ENCODE results near the gene ZNF280A.
"Not testable (repeated sequence)": the region's sequence is repeated elsewhere in the genome, so short reads cannot be mapped to it uniquely, and the experiment has no call there.

ZNF280A gene

DNA sequence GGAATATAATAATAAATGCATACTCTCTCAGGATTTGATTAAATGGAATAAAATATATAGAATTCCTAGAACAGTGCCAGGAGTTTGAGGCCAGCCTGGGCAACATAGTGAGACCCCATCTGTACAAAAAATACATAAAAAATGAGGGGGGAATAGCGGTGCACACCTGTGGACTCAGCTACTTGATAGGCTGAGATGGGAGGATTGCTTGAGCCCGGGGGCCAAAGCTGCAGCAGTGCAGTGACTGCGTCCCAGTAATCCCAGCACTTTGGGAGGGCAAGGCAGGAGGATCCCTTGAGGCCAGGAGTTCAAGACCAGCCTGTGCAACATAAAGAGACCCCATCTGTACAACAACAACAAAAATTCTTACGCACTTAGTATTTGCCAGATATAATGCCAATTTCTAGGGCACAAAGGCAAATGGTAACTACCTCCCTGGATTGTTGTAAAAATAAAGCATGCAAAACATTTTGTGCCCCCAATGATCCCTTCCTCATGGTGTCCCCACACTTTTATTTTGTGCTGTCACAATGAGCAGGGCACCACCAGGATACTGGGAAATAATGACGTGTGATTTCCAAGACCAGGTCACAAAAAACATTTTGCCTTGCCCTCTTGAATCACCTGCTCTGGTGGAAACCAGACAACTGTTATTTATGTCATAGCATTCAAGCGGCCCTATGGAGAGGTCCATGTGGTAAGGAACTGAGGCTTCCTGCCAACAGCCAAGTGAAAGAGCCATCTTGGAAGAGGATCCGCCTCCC is 18.3 kb upstream of the ZNF280A start:
- DNase-seq = no peak

DNA sequence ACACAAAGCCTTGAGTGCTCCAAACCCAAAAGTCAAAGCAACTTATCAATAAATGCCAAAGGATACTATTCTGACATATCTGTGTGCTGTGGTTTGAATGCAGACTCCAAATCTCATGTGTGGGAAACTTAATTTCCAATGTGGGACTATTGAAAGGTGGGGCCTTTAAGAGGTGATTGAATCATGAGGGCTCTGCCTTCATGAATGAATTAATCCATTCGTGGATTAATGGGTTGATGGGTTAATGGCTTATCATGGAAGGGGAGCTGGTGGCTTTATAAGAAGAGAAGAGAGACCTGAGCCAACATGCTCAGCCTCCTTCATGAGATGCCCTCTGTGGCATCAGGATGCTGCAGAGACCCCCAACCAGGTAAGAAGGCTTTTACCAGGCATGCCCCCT is 16.8 kb upstream of the ZNF280A start:
- DNase-seq = no peak

DNA sequence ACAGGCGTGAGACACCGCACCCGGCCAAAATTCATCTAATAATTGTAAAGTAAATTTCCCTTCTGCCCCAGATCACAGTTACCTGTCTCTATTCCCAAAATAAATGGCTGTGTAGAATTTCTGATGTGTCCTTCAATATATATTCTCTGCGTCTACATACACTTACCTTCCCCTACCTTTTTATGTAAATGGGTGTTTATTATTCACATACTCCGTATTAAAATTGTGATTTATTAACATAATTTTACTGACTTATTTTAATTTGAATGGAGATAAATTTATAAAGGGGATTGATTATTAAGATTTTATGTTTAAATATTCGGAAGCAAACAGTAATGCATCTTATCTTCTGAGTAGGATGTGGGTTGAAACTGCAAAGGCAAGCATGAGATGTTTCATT is 16.4 kb upstream of the ZNF280A start:
- no peak for DNase-seq

DNA sequence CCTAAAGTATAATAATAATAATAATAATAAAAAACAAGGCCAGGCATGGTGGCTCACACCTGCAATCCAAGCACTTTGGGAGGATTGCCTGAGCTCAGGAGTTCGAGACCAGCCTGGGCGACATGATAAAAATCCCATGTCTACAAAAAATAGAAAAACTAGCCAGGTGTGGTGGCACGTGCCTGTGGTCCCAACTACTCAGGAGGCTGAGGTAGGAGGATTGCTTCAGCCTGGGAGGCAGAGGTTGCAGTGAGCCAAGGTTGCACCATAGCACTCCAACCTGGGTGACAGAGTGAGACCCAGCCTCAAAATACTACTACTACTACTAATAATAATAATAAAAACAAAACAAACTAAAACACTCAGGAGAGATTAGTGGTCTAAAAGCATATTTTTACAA is 15.6 kb upstream of the ZNF280A start:
- DNase-seq = no peak

DNA sequence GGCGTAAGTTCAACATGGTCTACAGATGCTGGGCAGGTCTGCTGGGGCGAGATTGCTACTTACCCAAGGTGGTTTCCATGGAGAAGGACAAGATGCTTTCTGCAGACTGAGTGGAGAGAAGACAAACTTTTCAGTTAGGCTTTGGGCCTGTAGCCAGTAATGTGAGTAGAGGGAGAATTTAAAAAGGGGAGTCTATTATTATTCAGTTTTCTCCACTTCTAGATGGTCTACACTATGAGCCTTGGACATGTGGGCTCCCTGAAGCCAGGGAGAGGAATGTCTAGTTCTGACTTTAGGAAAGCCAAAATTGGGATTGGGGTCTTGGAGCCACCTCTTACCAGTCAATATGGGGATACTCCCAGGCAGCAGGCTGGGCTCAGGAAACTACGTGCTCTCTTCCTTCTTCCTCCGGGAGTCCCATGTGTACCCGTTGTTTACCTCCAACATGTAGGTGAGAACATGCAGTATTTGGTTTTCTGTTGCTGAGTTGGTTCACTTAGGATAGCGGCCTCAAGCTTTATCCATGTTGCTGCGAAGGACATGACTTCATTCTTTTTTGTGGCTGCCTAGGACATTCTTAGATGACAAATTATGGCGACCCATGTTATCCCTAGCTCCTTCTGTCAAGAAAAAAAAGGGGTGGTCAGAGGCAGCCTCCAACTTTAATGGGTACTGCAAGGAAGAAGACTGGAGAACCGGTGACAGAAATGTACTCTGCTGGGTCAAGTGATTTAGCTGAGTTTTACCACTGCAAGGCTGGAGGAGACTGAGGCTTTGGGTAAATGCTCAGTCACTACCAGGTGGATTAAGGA is 14.7 kb upstream of the ZNF280A start:
- DNase-seq = no peak

DNA sequence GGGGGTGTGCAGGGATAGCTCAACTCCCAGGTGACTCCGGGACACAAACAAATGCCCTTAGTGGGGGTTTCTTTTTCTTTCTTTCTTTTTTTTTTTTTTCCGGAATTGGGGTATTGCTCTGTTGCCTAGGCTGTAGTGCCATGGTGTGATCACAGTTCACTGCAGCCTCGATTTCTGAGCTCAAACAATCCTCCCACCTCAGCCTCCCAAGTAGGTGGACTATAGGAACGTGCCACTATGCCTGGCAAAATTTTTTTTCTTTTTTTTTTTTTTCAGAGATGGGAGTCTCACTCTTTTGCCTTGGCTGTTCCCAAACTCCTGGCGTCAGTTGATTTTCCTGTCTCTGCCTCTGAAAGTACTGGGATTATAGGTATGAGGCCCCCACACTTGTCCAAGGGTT is 13.8 kb upstream of the ZNF280A start:
- DNase-seq = no peak

DNA sequence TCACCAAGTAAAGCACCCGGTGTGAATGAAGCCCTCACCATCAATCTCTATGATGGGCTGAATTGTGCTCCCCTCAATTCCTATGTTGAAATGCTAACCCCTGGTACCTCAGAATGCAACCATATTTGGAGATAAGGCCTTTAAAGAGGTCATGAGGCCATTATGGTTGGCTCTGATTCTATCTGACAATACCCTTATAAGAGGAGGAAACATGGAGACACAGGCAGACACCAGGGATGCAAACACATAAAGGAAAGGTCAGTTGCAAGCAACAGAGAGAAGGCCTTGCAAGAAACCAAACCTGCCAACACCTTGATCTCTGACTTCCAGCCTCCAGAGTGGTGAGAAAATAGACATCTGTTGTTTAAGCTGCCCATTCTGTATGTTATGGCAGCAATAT is 13.3 kb upstream of the ZNF280A start:
- DNase-seq = no peak

DNA sequence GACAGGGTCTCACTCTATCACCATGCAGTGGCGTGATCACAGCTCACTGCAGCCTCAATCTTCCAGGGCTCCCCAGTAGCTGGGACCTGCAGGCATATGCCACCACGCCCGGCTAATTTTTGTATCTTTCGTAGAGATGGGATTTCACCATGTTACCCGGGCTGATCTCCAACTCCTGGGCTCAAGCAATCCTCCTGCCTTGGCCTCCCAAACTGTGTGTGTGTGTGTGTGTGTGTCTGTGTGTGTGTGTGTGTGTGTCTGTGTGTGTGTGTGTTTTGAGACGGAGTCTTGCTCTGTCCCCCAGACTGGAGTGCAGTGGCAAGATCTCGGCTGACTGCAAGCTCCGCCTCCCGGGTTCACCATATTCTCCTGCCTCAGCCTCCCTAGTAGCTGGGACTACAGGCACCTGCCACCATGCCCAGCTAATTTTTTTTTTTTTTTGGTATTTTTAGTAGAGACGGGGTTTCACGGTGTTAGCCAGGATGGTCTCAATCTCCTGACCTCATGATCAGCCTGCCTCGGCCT is 12.5 kb upstream of the ZNF280A start:
- DNase-seq = not testable (repeated sequence)

DNA sequence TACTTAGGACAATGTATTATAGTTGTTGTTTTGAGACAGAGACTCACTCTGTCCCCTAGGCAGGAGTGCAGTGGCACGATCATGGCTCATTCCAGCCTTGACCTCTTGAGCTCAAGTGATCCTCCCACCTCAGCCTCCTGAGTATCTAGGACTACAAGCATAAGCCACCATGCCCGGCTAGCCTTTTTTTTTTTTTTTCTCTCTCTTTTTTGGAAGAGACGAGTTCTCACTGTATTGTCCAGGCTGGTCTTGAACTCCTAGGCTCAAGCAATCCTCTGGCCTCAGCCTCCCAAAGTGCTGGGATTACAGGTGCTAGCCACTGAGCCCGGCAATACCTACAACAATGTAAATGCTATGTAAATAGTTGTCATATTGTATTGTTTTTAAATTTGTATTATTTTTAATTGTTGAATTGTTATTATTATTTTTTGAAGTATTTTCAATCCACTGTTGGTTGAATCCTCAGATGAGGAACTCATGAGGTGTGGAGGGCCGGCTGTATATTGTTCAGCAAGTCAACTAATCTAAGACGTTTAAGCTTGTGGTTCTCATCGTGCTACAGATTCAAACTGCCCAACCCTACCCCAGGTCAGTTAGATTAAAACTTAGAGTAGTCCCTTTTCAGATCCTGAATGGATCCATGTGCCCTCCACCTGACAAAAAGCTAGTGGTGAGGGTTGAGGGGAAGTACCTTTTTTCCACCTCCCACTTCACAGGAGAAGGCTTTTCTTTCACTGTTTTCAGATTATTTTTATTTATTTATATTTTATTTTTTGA is 11.9 kb upstream of the ZNF280A start:
- no peak for DNase-seq

DNA sequence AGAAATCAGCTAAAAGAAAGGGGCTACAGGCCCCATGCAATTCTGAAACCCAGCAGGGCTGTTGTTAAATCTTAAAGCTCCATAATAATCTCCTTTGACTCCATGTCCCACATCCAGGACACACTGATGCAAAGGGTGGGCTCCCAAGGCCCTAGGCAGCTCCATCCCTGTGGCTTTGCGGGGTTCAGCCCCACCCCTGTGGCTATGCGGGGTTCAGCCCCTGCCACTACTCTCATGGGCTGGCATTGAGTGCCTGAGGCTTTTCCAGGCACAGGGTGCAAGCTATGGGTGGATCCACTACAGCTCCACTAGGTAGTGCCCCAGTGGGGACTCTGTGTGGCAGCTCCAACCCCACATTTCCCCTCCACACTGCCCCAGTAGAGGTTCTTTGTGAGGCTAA is 8.7 kb upstream of the ZNF280A start:
- no peak for DNase-seq

DNA sequence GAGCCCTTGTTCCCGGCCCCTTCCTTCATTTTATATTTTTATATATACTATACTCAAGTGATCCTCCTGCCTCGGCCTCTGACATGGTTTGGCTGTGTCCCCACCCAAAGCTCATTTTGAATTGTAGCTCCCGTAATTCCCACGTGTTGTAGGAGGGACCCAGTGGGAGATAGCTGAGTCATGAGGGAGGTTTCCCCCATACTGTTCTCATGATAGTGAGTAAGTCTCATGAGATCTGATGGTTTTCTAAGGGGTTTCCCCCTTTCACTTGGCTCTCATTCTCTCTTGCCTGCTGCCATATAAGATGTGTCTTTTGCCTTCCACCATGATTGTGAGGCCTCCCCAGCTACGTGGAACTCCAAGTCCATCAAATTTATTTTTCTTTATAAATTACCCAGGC is 7.2 kb upstream of the ZNF280A start:
- DNase-seq = no peak

DNA sequence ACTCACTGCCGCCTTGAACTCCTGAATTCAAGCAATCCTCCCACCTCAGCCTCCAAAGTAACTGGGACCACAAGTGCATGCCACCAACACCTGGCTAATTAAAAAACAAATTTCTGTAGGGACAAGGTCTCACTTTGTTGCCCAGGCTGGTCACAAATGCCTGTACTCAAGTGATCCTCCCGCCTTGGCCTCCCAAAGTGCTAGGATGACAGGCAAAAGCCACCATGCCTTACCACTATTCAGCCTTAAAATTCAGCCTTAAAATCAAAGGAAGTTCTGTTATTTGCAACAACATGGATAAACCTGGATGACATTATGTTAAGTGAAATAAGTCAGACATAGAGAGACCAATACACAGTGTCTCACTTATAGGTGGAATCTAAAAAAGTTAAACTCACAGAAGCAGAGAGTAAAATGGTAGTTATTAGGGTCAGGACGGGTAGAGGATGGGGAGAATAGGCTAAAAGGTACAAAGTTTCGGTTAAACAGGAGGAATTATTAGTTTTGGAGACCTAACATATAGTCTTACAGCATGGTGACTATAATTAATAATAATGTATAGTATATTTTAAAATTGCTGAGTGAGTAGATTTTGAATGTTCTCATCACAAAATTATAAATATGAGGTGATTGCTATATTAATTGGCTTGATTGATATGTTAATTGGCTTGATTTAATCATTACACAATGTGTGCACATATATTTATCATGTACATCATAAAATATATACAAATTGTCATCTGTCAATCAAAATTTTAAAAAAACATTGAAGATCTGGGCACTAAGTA is 6.2 kb upstream of the ZNF280A start:
- no peak for DNase-seq

DNA sequence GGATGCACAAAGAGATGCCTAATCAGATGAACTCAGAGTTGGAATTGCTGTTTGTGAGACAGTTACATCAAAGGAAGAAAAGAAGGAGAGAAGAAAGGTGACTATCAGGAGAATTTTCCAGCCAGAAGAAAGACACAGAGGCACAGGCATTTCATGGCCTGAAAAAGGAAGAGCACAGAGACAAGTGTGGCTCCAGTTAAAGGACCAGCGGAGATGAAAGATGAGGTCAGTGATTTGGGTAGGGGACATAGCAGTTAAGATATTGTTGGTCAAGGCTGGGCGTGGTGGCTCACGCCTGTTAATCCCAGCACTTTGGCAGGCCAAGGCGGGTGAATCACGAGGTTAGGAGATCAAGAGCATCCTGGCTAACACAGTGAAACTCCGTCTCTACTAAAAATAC is 3.4 kb upstream of the ZNF280A start:
- DNase-seq = no peak

DNA sequence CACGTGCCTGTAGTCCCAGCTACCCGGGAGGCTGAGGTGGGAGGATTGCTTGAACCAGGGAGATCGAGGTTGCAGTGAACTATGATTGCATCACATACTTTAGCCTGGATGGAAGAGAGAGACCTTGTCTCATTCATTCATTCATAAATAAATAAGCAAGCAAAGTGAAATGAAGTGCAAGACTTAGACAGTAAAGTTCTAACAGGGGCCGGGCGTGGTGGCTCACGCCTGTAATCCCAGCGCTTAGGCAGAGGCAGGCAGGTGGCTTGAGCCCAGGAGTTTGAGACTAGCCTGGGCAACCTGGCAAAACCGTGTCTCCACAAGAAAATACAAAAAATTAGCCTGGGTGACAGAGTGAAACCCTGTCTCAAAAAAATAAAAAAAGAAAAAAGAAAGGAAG is 1.6 kb upstream of the ZNF280A start:
- no peak for DNase-seq

DNA sequence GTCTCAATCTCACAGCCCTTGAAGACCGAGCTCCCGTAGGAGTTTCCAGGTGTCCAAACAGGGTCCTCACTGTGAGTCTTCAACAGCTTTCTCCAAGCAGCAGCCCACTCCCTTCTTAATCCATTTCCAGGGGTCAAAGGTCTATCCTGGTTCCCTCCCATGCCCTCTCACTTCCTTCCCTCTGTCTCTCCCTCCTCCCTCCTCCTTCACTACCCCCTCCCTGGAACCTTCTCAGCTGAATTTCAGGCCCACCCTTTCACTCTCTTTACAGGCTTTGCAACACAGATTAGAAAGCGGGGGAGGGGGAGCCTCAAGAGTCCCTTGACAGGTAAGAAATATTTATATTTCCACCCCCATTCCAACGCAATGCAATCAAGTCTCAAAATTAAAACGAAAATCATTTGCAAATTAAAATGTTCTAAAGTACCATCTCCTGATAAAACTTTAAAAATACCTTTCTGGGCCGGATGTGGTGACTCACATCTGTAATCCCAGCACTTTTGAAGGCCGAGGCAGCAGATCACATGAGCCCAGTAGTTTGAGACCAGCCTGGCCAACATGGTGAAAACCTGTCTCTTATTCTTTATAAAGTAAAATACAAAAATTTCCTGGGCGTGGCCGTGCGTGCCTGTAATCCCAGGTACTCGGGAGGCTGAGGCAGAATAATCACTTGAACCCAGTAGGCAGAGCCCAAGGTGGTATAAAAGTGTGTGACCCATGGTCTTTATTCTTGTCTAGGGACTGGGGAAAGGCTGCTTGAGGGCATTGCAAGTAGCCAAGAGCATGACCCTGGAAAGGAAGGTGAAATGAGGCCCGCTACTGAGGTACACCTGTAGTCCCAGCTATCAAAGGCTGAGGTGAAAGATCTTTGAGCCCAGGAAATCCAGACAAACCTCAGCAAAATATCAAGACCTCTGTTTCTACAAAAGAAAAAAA is 865 bp upstream of the ZNF280A start:
- DNase-seq = no peak

DNA sequence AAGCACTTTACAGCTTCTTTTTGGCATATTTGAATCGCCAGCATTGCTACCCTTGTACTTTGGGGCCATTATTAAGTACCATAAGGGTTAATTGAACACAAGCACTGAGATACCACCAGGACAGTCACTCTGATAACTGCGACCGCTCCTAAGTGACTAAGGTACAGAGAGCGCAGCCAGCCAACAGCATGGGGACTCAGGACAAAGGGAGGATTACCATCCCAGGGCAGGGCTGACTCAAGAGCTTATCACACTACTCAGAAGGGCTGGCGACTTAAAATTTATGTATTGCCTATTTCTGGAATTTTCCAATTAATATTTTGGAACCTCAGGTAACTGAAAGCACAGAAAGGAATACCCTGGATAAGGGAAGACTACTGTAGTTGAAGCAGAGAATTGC is 479 bp downstream of the ZNF280A start:
- DNase-seq = no peak

DNA sequence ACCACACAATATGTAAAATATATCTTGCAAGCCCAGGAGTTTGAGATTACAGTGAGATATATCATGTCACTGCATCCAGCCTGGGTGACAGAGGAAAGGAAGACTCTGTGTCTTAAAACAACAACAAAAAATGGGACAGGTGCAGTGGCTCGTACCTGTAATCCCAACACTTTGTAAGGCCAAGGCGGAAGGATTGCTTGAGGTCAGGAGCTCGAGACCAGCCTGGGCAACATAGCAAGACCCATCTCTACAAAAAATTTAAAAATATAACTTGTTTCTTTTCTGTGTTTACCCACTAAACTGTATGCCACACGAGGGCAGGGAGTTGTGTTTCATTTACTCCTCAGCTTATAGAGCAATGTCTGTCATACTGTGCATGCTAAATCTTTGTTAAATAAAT is 3.1 kb downstream of the ZNF280A start:
- DNase-seq = no peak

DNA sequence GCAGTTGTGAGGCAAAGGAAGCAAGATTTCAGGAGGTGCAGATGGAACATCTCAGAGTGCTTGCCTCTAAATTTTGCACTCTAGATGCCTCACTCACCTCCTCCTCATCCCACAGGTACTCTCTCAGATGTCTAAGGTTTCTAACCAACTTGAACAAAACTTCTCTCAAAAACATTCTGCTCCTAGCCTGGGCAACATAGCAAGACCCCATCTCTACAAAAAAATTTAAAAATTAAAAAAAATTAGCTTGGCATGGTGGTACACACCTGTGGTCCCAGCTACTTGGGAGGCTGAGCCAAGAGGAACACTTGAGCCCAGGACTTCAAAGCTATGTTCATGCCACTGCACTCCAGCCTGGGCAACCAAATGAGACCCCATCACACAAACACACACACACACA is 4.2 kb downstream of the ZNF280A start:
- DNase-seq = no peak

DNA sequence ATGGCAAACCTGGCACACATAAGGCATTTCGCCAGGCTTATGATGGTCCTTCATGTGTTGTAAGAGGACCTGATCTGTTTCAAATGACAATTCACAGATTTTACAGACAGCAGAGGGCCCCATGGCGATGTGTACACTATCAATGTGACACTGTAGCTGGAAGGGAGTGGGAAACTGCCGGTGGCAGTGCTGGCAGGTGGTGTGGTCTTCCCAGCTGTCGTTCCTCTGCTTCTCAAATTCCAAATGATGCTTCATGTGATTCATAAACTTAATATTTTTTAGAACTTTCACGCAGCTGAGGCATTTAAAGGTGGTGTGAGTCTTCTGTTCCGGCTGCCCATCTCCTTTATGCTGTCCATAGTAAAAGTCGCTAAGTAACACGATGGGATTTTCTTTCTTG is 5.6 kb downstream of the ZNF280A start:
- not testable (repeated sequence) for DNase-seq

DNA sequence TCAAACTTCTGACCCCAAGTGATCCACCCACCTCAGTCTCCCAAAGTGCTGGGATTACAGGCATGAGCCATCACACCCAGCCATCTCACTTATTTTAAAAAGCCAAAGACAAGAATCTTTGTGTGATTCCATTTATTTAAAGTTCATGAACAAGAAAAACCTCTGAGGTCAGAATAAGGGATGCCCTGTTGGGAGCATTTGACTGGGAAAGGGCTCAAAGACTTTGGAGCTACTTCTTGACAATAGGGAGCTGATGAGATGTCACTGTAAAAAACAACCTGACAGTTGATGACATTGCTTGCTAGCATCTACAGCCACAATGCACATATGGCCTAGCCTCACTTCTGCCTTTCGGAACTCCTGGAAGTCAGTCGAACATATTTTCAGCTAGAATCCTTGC is 6.5 kb downstream of the ZNF280A start:
- DNase-seq = no peak

DNA sequence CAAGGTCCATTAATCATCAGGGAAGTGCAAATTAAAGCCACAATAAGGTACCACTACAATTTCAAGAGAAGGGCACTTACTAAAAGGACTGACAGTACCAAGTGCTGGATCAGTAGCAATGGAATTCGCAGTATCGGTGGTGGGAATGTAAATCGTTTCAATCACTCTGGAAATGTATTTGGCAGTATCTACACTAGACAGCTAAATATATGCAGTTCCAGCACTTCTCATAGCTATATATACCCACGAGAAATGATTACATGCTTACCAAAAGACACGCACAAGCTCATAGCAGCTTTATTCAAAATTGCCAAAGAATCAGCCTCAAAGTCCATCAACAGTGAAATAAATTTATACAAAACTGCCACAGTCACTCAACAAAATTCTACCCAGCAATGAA is 7.1 kb downstream of the ZNF280A start:
- DNase-seq = no peak

DNA sequence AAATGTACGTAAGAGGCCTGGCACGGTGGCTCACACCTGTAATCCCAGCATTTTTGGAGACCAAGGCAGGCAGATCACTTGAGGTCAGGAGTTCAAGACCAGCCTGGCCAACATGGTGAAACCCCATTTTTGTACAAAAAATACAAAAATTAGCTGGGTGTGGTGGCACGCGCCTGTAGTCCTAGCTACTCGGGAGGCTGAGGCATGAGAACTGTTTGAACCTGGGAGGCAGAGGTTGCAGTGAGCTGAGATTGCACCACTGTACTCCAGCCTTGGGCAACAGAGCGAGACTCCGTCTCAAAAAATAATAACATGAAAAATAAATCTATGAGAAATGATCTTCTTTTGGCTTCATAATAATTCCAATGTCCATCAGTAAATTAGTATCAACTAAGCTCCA is 9.2 kb downstream of the ZNF280A start:
- not testable (repeated sequence) for DNase-seq

Data from NCI-H510A treated with DMSO at 0.1 percent for 48 hours (cell line).